Measurements from ENCODE around the gene DHX8. TPM values are rescaled to one million over a fixed set of nuclear protein-coding genes. Genes with fewer than 3 reads are reported as not detected.

The DHX8 gene
- total RNA-seq, 1 experiment from 2014 or later: 66.8 TPM

- no peak for TF ChIP-seq CTCF (IDR thresholded peaks at IDR 0.05; ENCODE audit: insufficient read depth in 1 of 2, low read depth in 1 of 2, low read length in 1 of 2, severe bottlenecking in 1 of 2, unreplicated experiment in 1 of 2)
- H3K27me3 ChIP-seq (replicated peaks; ENCODE audit: control insufficient read depth, insufficient read depth, low read length): no peaks in the 10 kb centered on the region
- no peaks in the 10 kb centered on the region; the same call in 1 of the 2 replicates for H3K36me3 ChIP-seq (ENCODE audit: control insufficient read depth, insufficient read depth, low read length)
- H3K27me3 Mint-ChIP-seq (ENCODE audit: insufficient read depth, unreplicated experiment): no peaks in the 10 kb centered on the region
- DNase-seq: no peak
- H3K27ac Mint-ChIP-seq (ENCODE audit: unreplicated experiment): no peak overlapping the region
- H3K4me3 Mint-ChIP-seq (ENCODE audit: unreplicated experiment): no peak overlapping the region
- peaks cover 13% of the 10 kb centered on the region for H3K4me1 Mint-ChIP-seq (ENCODE audit: low read depth, unreplicated experiment)
- H3K4me3 ChIP-seq (ENCODE audit: low read depth, low read length): no peak overlapping the region
- H3K9me3 Mint-ChIP-seq (ENCODE audit: unreplicated experiment): no peaks in the 10 kb centered on the region
- no peaks in the 10 kb centered on the region for H3K36me3 Mint-ChIP-seq (ENCODE audit: insufficient read depth, unreplicated experiment)
- CTCF ChIA-PET: no interaction called here
- no TSS peak for BruUV-seq (replicated peaks)
- H3K4me1 ChIP-seq: peaks cover 17% of the 10 kb centered on the region
- POLR2A ChIA-PET: no interaction called here
- H3K9me3 ChIP-seq: no peaks in the 10 kb centered on the region
- intact Hi-C loops (cut with micrococcal nuclease; ENCODE audit: unreplicated experiment): no loop called here
These were observed 84.8 kb downstream of the DHX8 start for GRCh38 chr17:43568506-43569082.

GRCh38 chr17:43570518-43570928 lies 86.7 kb downstream of the DHX8 start:
- no peak for TF ChIP-seq CTCF (IDR thresholded peaks at IDR 0.05; ENCODE audit: insufficient read depth in 1 of 2, low read depth in 1 of 2, low read length in 1 of 2, severe bottlenecking in 1 of 2, unreplicated experiment in 1 of 2)
- Mint-ChIP-seq H3K9me3 (ENCODE audit: unreplicated experiment) (no peaks in the 10 kb centered on the region), H3K4me1 (ENCODE audit: low read depth, unreplicated experiment) (peaks cover 23% of the 10 kb centered on the region), H3K4me3 (ENCODE audit: unreplicated experiment) (no peak overlapping the region), H3K27ac (ENCODE audit: unreplicated experiment) (no peak overlapping the region), H3K27me3 (ENCODE audit: insufficient read depth, unreplicated experiment) (no peaks in the 10 kb centered on the region), H3K36me3 (ENCODE audit: insufficient read depth, unreplicated experiment) (no peaks in the 10 kb centered on the region)
- POLR2A ChIA-PET: interaction anchor here (0.6 kb wide), 1 partner anchor 22 kb away, joined by 3 read pairs; no protein-coding TSS in a partner anchor
- BruUV-seq (replicated peaks): no TSS peak
- no peak for DNase-seq
- Histone ChIP-seq H3K27me3 (replicated peaks; ENCODE audit: control insufficient read depth, insufficient read depth, low read length) (no peaks in the 10 kb centered on the region), H3K9me3 (no peaks in the 10 kb centered on the region), H3K36me3 (ENCODE audit: control insufficient read depth, insufficient read depth, low read length) (no peaks in the 10 kb centered on the region; the same call in 1 of the 2 replicates), H3K4me3 (ENCODE audit: low read depth, low read length) (no peak overlapping the region), H3K4me1 (peaks cover 23% of the 10 kb centered on the region)
- intact Hi-C loops (cut with micrococcal nuclease; ENCODE audit: unreplicated experiment): no loop called here
- CTCF ChIA-PET: interaction anchor here (0.6 kb wide), 1 partner anchor 103 kb away, joined by 3 read pairs; no protein-coding TSS in a partner anchor

- H3K4me1 ChIP-seq: peaks cover 35% of the 10 kb centered on the region
- no peaks in the 10 kb centered on the region for H3K36me3 Mint-ChIP-seq (ENCODE audit: insufficient read depth, unreplicated experiment)
- H3K27me3 Mint-ChIP-seq (ENCODE audit: insufficient read depth, unreplicated experiment): no peaks in the 10 kb centered on the region
- H3K4me1 Mint-ChIP-seq (ENCODE audit: low read depth, unreplicated experiment): peaks cover 34% of the 10 kb centered on the region
- no peaks in the 10 kb centered on the region for H3K9me3 Mint-ChIP-seq (ENCODE audit: unreplicated experiment)
- intact Hi-C loops (cut with micrococcal nuclease; ENCODE audit: unreplicated experiment): no loop called here
- CTCF ChIA-PET: no interaction called here
- no TSS peak for BruUV-seq (replicated peaks)
- H3K27ac Mint-ChIP-seq (ENCODE audit: unreplicated experiment): no peak overlapping the region
- no peak for DNase-seq
- H3K27me3 ChIP-seq (replicated peaks; ENCODE audit: control insufficient read depth, insufficient read depth, low read length): no peaks in the 10 kb centered on the region
- no peak for TF ChIP-seq CTCF (IDR thresholded peaks at IDR 0.05; ENCODE audit: insufficient read depth in 1 of 2, low read depth in 1 of 2, low read length in 1 of 2, severe bottlenecking in 1 of 2, unreplicated experiment in 1 of 2)
- no peaks in the 10 kb centered on the region for H3K9me3 ChIP-seq
- no peaks in the 10 kb centered on the region; the same call in 1 of the 2 replicates for H3K36me3 ChIP-seq (ENCODE audit: control insufficient read depth, insufficient read depth, low read length)
- H3K4me3 ChIP-seq (ENCODE audit: low read depth, low read length): no peak overlapping the region
- H3K4me3 Mint-ChIP-seq (ENCODE audit: unreplicated experiment): no peak overlapping the region
- POLR2A ChIA-PET: no interaction called here
These were observed 88.7 kb downstream of the DHX8 start for GRCh38 chr17:43572368-43572980.
